Stimulated activated CD8-positive, alpha-beta memory T cell treated with anti-CD3 and anti-CD28 coated beads, Interleukin-12 subunit alpha, Interleukin-12 subunit beta, amount 100 ng/mL, for 1 hour (primary cell): Measurements from ENCODE around the gene GADD45GIP1.
A peak's percentile ranks its signal among the peaks of the same experiment; 100 is the strongest.
"Not testable (repeated sequence)": the region's sequence is repeated elsewhere in the genome, so short reads cannot be mapped to it uniquely, and the experiment has no call there.

Experiments
- DNase-seq: peaks from one replicate; pipeline ENCODE4 v3.0.0-alpha.2; 2020; ENCODE audit warnings: low read depth

GADD45GIP1 gene

GRCh38 chr19:12987781-12988180 lies 30.8 kb upstream of the GADD45GIP1 start:
- no peak for DNase-seq

GRCh38 chr19:12987190-12987589 lies 30.2 kb upstream of the GADD45GIP1 start:
- DNase-seq = no peak

- no peak for DNase-seq
Observed at GRCh38 chr19:12986726-12987125, 29.7 kb upstream of the GADD45GIP1 start.

- no peak for DNase-seq
Observed at GRCh38 chr19:12985049-12985776, 28.2 kb upstream of the GADD45GIP1 start.

GRCh38 chr19:12984683-12985048 lies 27.6 kb upstream of the GADD45GIP1 start:
- DNase-seq = no peak

- DNase-seq = no peak
Observed at GRCh38 chr19:12984143-12984627, 27.2 kb upstream of the GADD45GIP1 start.

- DNase-seq = peak; percentile 65
Observed at GRCh38 chr19:12983542-12984142, 26.6 kb upstream of the GADD45GIP1 start.

- DNase-seq = no peak
Observed at GRCh38 chr19:12983091-12983490, 26.1 kb upstream of the GADD45GIP1 start.

GRCh38 chr19:12982648-12983047 lies 25.6 kb upstream of the GADD45GIP1 start:
- no peak for DNase-seq

GRCh38 chr19:12979974-12980373 lies 23.0 kb upstream of the GADD45GIP1 start:
- no peak for DNase-seq

GRCh38 chr19:12976109-12976508 lies 19.1 kb upstream of the GADD45GIP1 start:
- not testable (repeated sequence) for DNase-seq

- no peak for DNase-seq
Observed at GRCh38 chr19:12975221-12975741, 18.3 kb upstream of the GADD45GIP1 start.

- DNase-seq = no peak
Observed at GRCh38 chr19:12974301-12975220, 17.5 kb upstream of the GADD45GIP1 start.

- no peak for DNase-seq
Observed at GRCh38 chr19:12973236-12973635, 16.2 kb upstream of the GADD45GIP1 start.

GRCh38 chr19:12970070-12970820 lies 13.2 kb upstream of the GADD45GIP1 start:
- no peak for DNase-seq

- DNase-seq = no peak
Observed at GRCh38 chr19:12969292-12969988, 12.4 kb upstream of the GADD45GIP1 start, which contains the start of gene DAND5. Gene DAND5, plus strand, starts transcription at chr19:12969576. Its CDS starts 85 bp downstream, at chr19:12969661.

GRCh38 chr19:12967907-12968306 lies 10.9 kb upstream of the GADD45GIP1 start:
- DNase-seq = no peak

GRCh38 chr19:12965812-12966135 lies 8.8 kb upstream of the GADD45GIP1 start:
- DNase-seq = no peak

- peak; percentile 69 for DNase-seq
Observed at GRCh38 chr19:12965017-12965811, 8.2 kb upstream of the GADD45GIP1 start.

GRCh38 chr19:12959481-12959880 lies 2.5 kb upstream of the GADD45GIP1 start:
- DNase-seq = no peak
